Suprapubic skin (tissue), 4 donors: ENCODE measurements around the gene ALDH1A2. TPM values are rescaled to one million over a fixed set of nuclear protein-coding genes. Genes with fewer than 3 reads are reported as not detected.

Source experiments
- DNase-seq, 2 donors: peaks; one replicate each; pipeline ENCODE4 v3.0.0-alpha.2; 2019; ENCODE audit warnings: low spot score in 2 of 2
- H3K27ac ChIP-seq: fragments of 200-600 bp; sonication (generic); one replicate; pipeline ENCODE4 v1.5.1; 2019
- H3K27me3 ChIP-seq: fragments of 200-600 bp; sonication (generic); one replicate; pipeline ENCODE4 v1.5.1; 2019
- H3K36me3 ChIP-seq: fragments of 200-600 bp; sonication (generic); one replicate; pipeline ENCODE4 v1.5.1; 2019
- H3K4me1 ChIP-seq: fragments of 200-600 bp; sonication (generic); one replicate; pipeline ENCODE4 v1.5.1; 2019
- H3K4me3 ChIP-seq: fragments of 200-600 bp; sonication (generic); one replicate; pipeline ENCODE4 v1.5.1; 2019; ENCODE audit warnings: mild to moderate bottlenecking
- H3K9me3 ChIP-seq: fragments of 200-600 bp; sonication (generic); one replicate; pipeline ENCODE4 v1.5.1; 2019
- CTCF ChIP-seq, 2 donors: fragments of 200-600 bp in 1 of 2; fragments of 450-650 bp in 1 of 2; sonication (generic) in 1 of 2; IDR thresholded peaks; one replicate each; pipeline ENCODE4 v1.5.1; 2016 to 2019; ENCODE audit warnings: antibody characterized with exemption in 2 of 2, mild to moderate bottlenecking in 1 of 2, moderate library complexity in 1 of 2
- EP300 ChIP-seq: sonication (generic); formaldehyde crosslinking; IDR thresholded peaks from one replicate; pipeline ENCODE4 v1.6.1; 2017; ENCODE audit warnings: antibody characterized with exemption
- POLR2A ChIP-seq, 2 donors: fragments of 450-650 bp; IDR thresholded peaks; one replicate each; pipeline ENCODE4 v1.6.1; 2017; ENCODE audit warnings: antibody characterized with exemption in 2 of 2, mild to moderate bottlenecking in 2 of 2, moderate library complexity in 2 of 2
- POLR2AphosphoS5 ChIP-seq, 3 donors: sonication (generic); formaldehyde crosslinking; IDR thresholded peaks; one replicate each; pipeline ENCODE4 v1.6.1; 2017; ENCODE audit warnings: antibody characterized with exemption in 3 of 3
- WGBS: methylation state at CpG from one replicate; pipeline ENCODE4 v1.1.5; 2018; 5-methylcytosine and 5-hydroxymethylcytosine counted together
- total RNA-seq, 4 donors: library from RNA; depleted of rRNA; stranded (reverse); fragments of >200 nt; gene quantifications; one replicate each; pipeline ENCODE4 v1.1.0, GENCODE V29; 2016

The ALDH1A2 gene
- total RNA-seq, 4 donors from 2014 or later = 0.62 to 4.9 (median 2.6) TPM

- Histone ChIP-seq H3K9me3 (peaks cover 31% of the 10 kb centered on the region), H3K27ac (no peak overlapping the region), H3K36me3 (no peaks in the 10 kb centered on the region), H3K27me3 (no peaks in the 10 kb centered on the region), H3K4me1 (no peaks in the 10 kb centered on the region), H3K4me3 (no peak overlapping the region)
- TF ChIP-seq CTCF (IDR thresholded peaks at IDR 0.05) (no peak), EP300 (no peak), POLR2AphosphoS5 (IDR thresholded peaks at IDR 0.05) (no peak), POLR2A (IDR thresholded peaks at IDR 0.05) (no peak)
- DNase-seq = no peak
- WGBS = 95% methylated on average over 1 of the region's 1 CpG
Measured at GRCh38 chr15:58026051-58026450, 39.5 kb downstream of the ALDH1A2 start.

- peaks cover 22% of the 10 kb centered on the region for H3K9me3 ChIP-seq
- 53% methylated on average over 6 of the region's 9 CpGs for WGBS
- DNase-seq = no peak
- H3K27me3 ChIP-seq = no peaks in the 10 kb centered on the region
- H3K36me3 ChIP-seq = no peaks in the 10 kb centered on the region
- no peak overlapping the region for H3K4me3 ChIP-seq
- no peak overlapping the region for H3K27ac ChIP-seq
- TF ChIP-seq POLR2AphosphoS5 (IDR thresholded peaks at IDR 0.05) = no peak
- no peak for TF ChIP-seq EP300
- no peak for TF ChIP-seq POLR2A (IDR thresholded peaks at IDR 0.05)
- TF ChIP-seq CTCF (IDR thresholded peaks at IDR 0.05) = no peak
- no peaks in the 10 kb centered on the region for H3K4me1 ChIP-seq
Measured at GRCh38 chr15:58021332-58022230, 43.9 kb downstream of the ALDH1A2 start.

GRCh38 chr15:58019503-58020376 lies 45.8 kb downstream of the ALDH1A2 start:
- no peaks in the 10 kb centered on the region for H3K36me3 ChIP-seq
- H3K4me3 ChIP-seq = no peak overlapping the region
- TF ChIP-seq CTCF (IDR thresholded peaks at IDR 0.05) (no peak), POLR2AphosphoS5 (IDR thresholded peaks at IDR 0.05) (no peak), EP300 (no peak), POLR2A (IDR thresholded peaks at IDR 0.05) (no peak)
- 66% methylated on average over 5 of the region's 5 CpGs for WGBS
- DNase-seq = no peak
- H3K27ac ChIP-seq = no peak overlapping the region
- no peaks in the 10 kb centered on the region for H3K27me3 ChIP-seq
- peaks cover 21% of the 10 kb centered on the region for H3K9me3 ChIP-seq
- H3K4me1 ChIP-seq = no peaks in the 10 kb centered on the region

GRCh38 chr15:58017869-58018268 lies 47.6 kb downstream of the ALDH1A2 start:
- Histone ChIP-seq H3K4me3 (no peak overlapping the region), H3K4me1 (no peaks in the 10 kb centered on the region), H3K9me3 (peaks cover 4% of the 10 kb centered on the region), H3K27ac (no peak overlapping the region), H3K36me3 (no peaks in the 10 kb centered on the region), H3K27me3 (peaks cover 12% of the 10 kb centered on the region)
- DNase-seq = no peak
- WGBS = 85% methylated on average over 1 of the region's 1 CpG
- TF ChIP-seq POLR2A (IDR thresholded peaks at IDR 0.05) (no peak), EP300 (no peak), POLR2AphosphoS5 (IDR thresholded peaks at IDR 0.05) (no peak), CTCF (IDR thresholded peaks at IDR 0.05) (no peak)
